ENCODE results near the gene CDKAL1. TPM values are rescaled to one million over a fixed set of nuclear protein-coding genes. Genes with fewer than 3 reads are reported as not detected.

CDKAL1 gene
- total RNA-seq, 1 donor from 2014 or later, result 9.1 TPM

DNA sequence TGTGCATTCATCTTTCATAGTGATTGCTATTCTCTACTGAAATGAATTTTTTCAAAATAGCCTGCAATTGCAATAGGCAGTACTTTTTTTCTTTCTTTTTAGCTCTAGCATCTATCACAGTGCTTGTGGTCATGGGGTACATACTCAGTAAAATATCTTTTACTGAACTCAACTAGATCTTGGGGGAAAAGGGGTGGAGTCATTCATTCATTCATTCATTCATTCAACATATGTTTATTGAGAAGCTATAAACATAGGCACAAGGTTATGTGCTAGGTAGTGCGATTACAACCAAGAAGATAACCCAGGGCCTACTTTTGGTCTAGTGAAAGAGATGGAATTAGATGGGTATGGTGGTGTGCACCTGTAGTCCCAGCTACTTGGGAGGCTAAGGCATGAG lies 1.4 kb upstream of the CDKAL1 start:
- TF ChIP-seq, protein P1, sequence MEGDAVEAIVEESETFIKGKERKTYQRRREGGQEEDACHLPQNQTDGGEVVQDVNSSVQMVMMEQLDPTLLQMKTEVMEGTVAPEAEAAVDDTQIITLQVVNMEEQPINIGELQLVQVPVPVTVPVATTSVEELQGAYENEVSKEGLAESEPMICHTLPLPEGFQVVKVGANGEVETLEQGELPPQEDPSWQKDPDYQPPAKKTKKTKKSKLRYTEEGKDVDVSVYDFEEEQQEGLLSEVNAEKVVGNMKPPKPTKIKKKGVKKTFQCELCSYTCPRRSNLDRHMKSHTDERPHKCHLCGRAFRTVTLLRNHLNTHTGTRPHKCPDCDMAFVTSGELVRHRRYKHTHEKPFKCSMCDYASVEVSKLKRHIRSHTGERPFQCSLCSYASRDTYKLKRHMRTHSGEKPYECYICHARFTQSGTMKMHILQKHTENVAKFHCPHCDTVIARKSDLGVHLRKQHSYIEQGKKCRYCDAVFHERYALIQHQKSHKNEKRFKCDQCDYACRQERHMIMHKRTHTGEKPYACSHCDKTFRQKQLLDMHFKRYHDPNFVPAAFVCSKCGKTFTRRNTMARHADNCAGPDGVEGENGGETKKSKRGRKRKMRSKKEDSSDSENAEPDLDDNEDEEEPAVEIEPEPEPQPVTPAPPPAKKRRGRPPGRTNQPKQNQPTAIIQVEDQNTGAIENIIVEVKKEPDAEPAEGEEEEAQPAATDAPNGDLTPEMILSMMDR (IDR thresholded peaks at IDR 0.05; ENCODE audit: borderline replicate concordance), result no peak
- Histone ChIP-seq H3K4me1 (peaks cover 29% of the 10 kb centered on the region), H3K4me3 (no peak overlapping the region), H3K27ac (replicated peaks) (no peak overlapping the region), H3K27me3 (ENCODE audit: low read depth) (no peaks in the 10 kb centered on the region), H3K9me3 (replicated peaks) (no peaks in the 10 kb centered on the region), H3K36me3 (no peaks in the 10 kb centered on the region)
- intact Hi-C loops (cut with micrococcal nuclease), result no loop called here
- no peak for DNase-seq

DNA sequence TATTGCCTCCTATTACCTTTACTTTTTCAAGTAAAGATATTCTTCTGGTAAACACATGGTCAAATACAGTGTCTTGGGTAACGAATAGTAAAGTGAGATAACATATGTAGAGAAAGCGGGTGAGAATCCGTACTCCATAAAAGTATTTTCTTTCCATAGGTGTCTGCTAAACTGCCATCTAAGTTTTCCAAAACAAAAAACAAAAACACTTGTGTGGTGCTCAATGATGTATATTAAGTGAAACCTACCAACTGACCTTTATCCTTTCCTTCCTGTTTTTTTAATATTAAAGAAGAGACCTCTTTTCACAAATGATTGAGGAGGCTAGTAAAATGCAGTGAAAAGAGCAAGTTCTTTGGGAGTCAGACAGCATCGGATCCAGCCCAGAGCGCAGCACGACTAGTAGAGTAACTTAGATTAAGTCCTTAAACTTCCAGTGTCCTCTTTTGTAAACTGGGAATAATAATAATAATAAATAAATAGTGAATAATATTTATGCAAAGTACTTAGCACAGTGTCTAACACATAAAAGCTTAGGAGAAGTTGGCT lies 437 bp upstream of the CDKAL1 start:
- DNase-seq, result no peak
- H3K27me3 ChIP-seq (ENCODE audit: low read depth), result no peaks in the 10 kb centered on the region
- TF ChIP-seq, protein P1 (IDR thresholded peaks at IDR 0.05; ENCODE audit: borderline replicate concordance), result no peak
- peak overlapping the region; percentile 81 for H3K27ac ChIP-seq (replicated peaks)
- H3K9me3 ChIP-seq (replicated peaks), result no peaks in the 10 kb centered on the region
- H3K4me1 ChIP-seq, result peaks cover 21% of the 10 kb centered on the region
- intact Hi-C loops (cut with micrococcal nuclease), result no loop called here
- peak overlapping the region; percentile 86 for H3K4me3 ChIP-seq
- H3K36me3 ChIP-seq, result no peaks in the 10 kb centered on the region

DNA sequence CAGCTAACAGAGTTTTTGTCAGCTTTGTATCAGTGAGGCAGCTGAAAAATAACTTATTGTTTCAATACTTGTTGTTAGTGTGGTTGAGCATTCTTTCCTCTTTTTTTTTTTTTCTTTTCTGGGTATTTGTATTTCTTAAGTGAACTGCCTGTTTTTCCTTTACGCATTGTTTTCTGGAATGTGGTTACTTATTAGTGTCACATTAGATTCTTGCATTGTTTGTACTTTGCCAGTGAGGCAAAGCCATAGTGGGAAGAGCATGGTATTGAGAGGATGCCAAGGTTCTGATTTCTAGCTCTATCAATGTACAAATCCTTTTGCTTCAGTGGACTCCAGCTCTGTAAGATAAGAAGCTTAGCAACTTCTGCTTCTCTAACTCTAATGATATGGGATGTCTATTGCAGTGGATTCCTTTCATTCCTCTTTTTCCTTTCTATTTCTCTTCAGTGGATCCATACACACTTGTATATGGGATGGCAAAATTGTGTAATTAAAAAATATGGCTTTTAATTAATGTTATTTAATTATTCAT lies 3.9 kb downstream of the CDKAL1 start:
- H3K4me3 ChIP-seq, result no peak overlapping the region
- no peaks in the 10 kb centered on the region for H3K9me3 ChIP-seq (replicated peaks)
- no peaks in the 10 kb centered on the region for H3K27me3 ChIP-seq (ENCODE audit: low read depth)
- no peak overlapping the region for H3K27ac ChIP-seq (replicated peaks)
- DNase-seq, result no peak
- intact Hi-C loops (cut with micrococcal nuclease), result no loop called here
- TF ChIP-seq, protein P1 (IDR thresholded peaks at IDR 0.05; ENCODE audit: borderline replicate concordance), result no peak
- H3K4me1 ChIP-seq, result peaks cover 27% of the 10 kb centered on the region
- peaks cover 11% of the 10 kb centered on the region for H3K36me3 ChIP-seq

DNA sequence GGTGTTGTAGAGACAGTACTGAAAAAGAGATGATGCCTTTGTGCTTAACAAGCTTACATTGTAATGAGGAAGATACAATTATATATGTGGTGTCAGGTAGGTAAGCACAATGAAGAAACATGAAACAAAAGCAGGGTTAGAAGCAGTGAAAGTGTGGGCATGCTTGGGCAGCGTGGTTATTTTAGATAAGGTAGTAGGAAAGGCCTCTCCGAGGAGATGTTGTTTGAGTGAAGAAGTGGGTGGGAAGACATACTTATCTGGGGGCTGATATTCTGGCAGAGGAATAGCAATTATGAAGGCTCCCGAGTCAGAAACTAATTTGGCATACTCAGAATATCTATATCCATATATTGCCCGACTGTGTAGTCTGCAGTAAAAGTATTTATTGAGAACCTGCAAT lies 4.7 kb downstream of the CDKAL1 start:
- no peak overlapping the region for H3K4me3 ChIP-seq
- intact Hi-C loops (cut with micrococcal nuclease), result no loop called here
- H3K27ac ChIP-seq (replicated peaks), result no peak overlapping the region

DNA sequence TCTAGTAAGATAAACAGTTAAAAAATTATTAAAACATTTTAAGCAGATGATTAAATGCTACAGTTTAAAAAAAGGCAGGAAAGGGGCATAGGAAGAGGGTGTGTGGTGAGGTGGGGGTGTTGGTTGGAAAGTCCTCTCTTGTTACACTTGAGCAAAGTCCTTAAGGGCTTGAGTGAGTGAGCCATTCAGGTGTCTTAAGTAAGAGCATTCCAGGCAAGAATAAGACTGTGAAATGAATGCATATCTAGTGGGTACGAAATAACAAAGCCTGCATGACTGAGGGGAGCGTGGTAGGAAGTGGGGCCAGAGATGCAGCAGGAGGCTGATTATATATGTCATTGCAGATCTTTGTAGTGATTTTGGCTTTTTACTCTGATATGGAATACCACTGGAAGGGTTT lies 5.1 kb downstream of the CDKAL1 start:
- no peaks in the 10 kb centered on the region for H3K9me3 ChIP-seq (replicated peaks)
- H3K27me3 ChIP-seq (ENCODE audit: low read depth), result no peaks in the 10 kb centered on the region
- intact Hi-C loops (cut with micrococcal nuclease), result no loop called here
- DNase-seq, result no peak
- H3K36me3 ChIP-seq, result peaks cover 11% of the 10 kb centered on the region
- TF ChIP-seq, protein P1 (IDR thresholded peaks at IDR 0.05; ENCODE audit: borderline replicate concordance), result no peak
- H3K27ac ChIP-seq (replicated peaks), result no peak overlapping the region
- no peak overlapping the region for H3K4me3 ChIP-seq
- peaks cover 27% of the 10 kb centered on the region for H3K4me1 ChIP-seq

More for the DNA sequence above, 4.7 kb downstream of the CDKAL1 start:
- H3K36me3 ChIP-seq, result peaks cover 11% of the 10 kb centered on the region
- no peaks in the 10 kb centered on the region for H3K9me3 ChIP-seq (replicated peaks)
- no peaks in the 10 kb centered on the region for H3K27me3 ChIP-seq (ENCODE audit: low read depth)
- TF ChIP-seq, protein P1 (IDR thresholded peaks at IDR 0.05; ENCODE audit: borderline replicate concordance), result no peak
- DNase-seq, result no peak
- H3K4me1 ChIP-seq, result peaks cover 27% of the 10 kb centered on the region
